HCEC 1CT (cell line): ENCODE data around the gene IQCH.

Source experiments
- DNase-seq: peaks from one replicate; pipeline ENCODE4 v3.0.0-alpha.2; 2017

Gene IQCH

GRCh38 chr15:67508407-67508806 is 253.8 kb downstream of the IQCH start:
- peak; percentile 6 for DNase-seq

GRCh38 chr15:67509918-67510317 is 255.3 kb downstream of the IQCH start:
- no peak for DNase-seq

GRCh38 chr15:67510597-67511190 is 256.1 kb downstream of the IQCH start:
- DNase-seq, result peak; percentile 70

- peak; percentile 38 for DNase-seq
These were observed 257.0 kb downstream of the IQCH start for GRCh38 chr15:67511606-67512005.

GRCh38 chr15:67512140-67512539 is 257.6 kb downstream of the IQCH start:
- no peak for DNase-seq

GRCh38 chr15:67512933-67513714 is 258.5 kb downstream of the IQCH start:
- no peak for DNase-seq

- DNase-seq, result no peak
These were observed 260.5 kb downstream of the IQCH start for GRCh38 chr15:67515090-67515489.

- no peak for DNase-seq
These were observed 261.0 kb downstream of the IQCH start for GRCh38 chr15:67515557-67515956.

- DNase-seq, result no peak
These were observed 265.9 kb downstream of the IQCH start for GRCh38 chr15:67520321-67521028.

GRCh38 chr15:67521029-67521782 is 266.6 kb downstream of the IQCH start, which contains the start of gene C15orf61:
Gene C15orf61, plus strand, starts transcription at chr15:67521131. Its CDS starts 118 bp downstream, at chr15:67521249.
- peak; percentile 66 for DNase-seq

- DNase-seq, result peak; percentile 30
These were observed 267.4 kb downstream of the IQCH start for GRCh38 chr15:67521783-67522568.

- DNase-seq, result no peak
These were observed 268.7 kb downstream of the IQCH start for GRCh38 chr15:67523330-67523729.

GRCh38 chr15:67524235-67524634 is 269.6 kb downstream of the IQCH start:
- DNase-seq, result no peak

- DNase-seq, result no peak
These were observed 273.9 kb downstream of the IQCH start for GRCh38 chr15:67528513-67528912.

- peak; percentile 82 for DNase-seq
These were observed 276.9 kb downstream of the IQCH start for GRCh38 chr15:67531379-67531914.

- DNase-seq, result no peak
These were observed 279.3 kb downstream of the IQCH start for GRCh38 chr15:67533873-67534272.

GRCh38 chr15:67534360-67534759 is 279.8 kb downstream of the IQCH start:
- no peak for DNase-seq

GRCh38 chr15:67537771-67538170 is 283.2 kb downstream of the IQCH start:
- no peak for DNase-seq

GRCh38 chr15:67542420-67543347 is 288.1 kb downstream of the IQCH start, which contains the start of gene MAP2K5:
Gene MAP2K5, plus strand, starts transcription at chr15:67542703. Its CDS starts 633 bp downstream, at chr15:67543336.
- DNase-seq, result peak; percentile 59

GRCh38 chr15:67543348-67543718 is 288.7 kb downstream of the IQCH start:
- no peak for DNase-seq

GRCh38 chr15:67544475-67544874 is 289.9 kb downstream of the IQCH start:
- DNase-seq, result no peak
